Endothelial cell of umbilical vein (primary cell): Measurements from ENCODE around the gene BCL2A1.

Experiments used
- EZH2 ChIP-seq: IDR thresholded peaks from 2 replicates; pipeline ENCODE4 v1.6.1; 2012; ENCODE audit warnings: borderline replicate concordance, low read depth, mild to moderate bottlenecking, moderate library complexity, low read length, inconsistent platforms; ENCODE audit not compliant: severe bottlenecking
- POLR2A ChIP-seq: IDR thresholded peaks from 2 replicates; pipeline ENCODE4 v1.6.1; 2012; ENCODE audit warnings: low read depth, mild to moderate bottlenecking, control low read depth, low read length
- TF ChIP-seq, protein P1 (sequence below), 2 donors: IDR thresholded peaks; 1 replicate in 1 of 2; 2 replicates in 1 of 2; pipeline ENCODE4 v1.5.1; 2011; ENCODE audit warnings: low read length in 2 of 2, mild to moderate bottlenecking in 2 of 2, moderate library complexity in 2 of 2, control low read depth in 1 of 2, inconsistent platforms in 1 of 2, low read depth in 1 of 2; ENCODE audit not compliant: insufficient read depth in 1 of 2; ENCODE audit errors: extremely low read depth in 1 of 2

DNA sequence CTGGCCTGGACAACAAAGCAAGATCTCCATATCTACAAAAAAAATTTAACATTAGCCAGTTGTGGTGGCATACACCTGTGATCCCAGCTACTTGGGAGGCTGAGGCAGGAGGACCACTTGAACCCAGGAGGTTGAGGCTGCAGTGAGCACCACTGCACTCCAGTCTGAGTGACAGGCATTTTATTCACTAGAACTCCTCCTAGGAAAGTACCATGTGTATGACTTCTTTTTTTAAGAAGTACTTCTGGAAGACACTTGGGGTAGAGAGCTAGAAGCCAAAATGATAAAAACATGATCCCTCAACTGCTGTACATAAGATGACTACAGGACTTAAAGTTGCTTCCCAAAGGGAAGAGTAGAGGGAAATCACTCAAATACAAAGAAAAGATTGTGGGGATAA, 24.0 kb downstream of the BCL2A1 start:
- TF ChIP-seq, protein P1, sequence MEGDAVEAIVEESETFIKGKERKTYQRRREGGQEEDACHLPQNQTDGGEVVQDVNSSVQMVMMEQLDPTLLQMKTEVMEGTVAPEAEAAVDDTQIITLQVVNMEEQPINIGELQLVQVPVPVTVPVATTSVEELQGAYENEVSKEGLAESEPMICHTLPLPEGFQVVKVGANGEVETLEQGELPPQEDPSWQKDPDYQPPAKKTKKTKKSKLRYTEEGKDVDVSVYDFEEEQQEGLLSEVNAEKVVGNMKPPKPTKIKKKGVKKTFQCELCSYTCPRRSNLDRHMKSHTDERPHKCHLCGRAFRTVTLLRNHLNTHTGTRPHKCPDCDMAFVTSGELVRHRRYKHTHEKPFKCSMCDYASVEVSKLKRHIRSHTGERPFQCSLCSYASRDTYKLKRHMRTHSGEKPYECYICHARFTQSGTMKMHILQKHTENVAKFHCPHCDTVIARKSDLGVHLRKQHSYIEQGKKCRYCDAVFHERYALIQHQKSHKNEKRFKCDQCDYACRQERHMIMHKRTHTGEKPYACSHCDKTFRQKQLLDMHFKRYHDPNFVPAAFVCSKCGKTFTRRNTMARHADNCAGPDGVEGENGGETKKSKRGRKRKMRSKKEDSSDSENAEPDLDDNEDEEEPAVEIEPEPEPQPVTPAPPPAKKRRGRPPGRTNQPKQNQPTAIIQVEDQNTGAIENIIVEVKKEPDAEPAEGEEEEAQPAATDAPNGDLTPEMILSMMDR (IDR thresholded peaks at IDR 0.05; ENCODE audit: extremely low read depth in 1 of 2, insufficient read depth in 1 of 2, low read depth in 1 of 2, low read length in 2 of 2) = no peak
- TF ChIP-seq POLR2A (no peak), EZH2 (no peak)
